ENCODE data around the gene NR1D1. TPM values are rescaled to one million over a fixed set of nuclear protein-coding genes. Genes with fewer than 3 reads are reported as not detected.

Gene NR1D1
- total RNA-seq, 1 experiment from 2014 or later, result 8.8 TPM

- no TSS peak for BruUV-seq (replicated peaks)
- TF ChIP-seq SIN3A (IDR thresholded peaks at IDR 0.05; ENCODE audit: borderline replicate concordance, insufficient read depth, low read depth, low read length), result no peak
- no peak for TF ChIP-seq POLR2AphosphoS5 (IDR thresholded peaks at IDR 0.05; ENCODE audit: low read depth, low read length)
- no peak for TF ChIP-seq CTCF (IDR thresholded peaks at IDR 0.05)
- no peak for TF ChIP-seq REST (IDR thresholded peaks at IDR 0.05; ENCODE audit: insufficient read depth in 1 of 2, low read depth in 2 of 2, low read length in 1 of 2)
- TF ChIP-seq TCF7L2 (IDR thresholded peaks at IDR 0.05; ENCODE audit: low read depth, low read length), result no peak
- Histone ChIP-seq H3K4me1 (ENCODE audit: control insufficient read depth, insufficient read depth, low read length) (peaks cover 30% of the 10 kb centered on the region), H3K36me3 (ENCODE audit: control insufficient read depth, insufficient read depth, low read length) (0 out of 2 replicates have a peak, but pooled peaks cover 2% of the 10 kb centered on the region), H3K4me3 (ENCODE audit: low read depth in 2 of 2, low read length in 2 of 2) (no peak overlapping the region), H3K27me3 (ENCODE audit: control insufficient read depth, insufficient read depth, low read length) (no peaks in the 10 kb centered on the region), H3K27ac (ENCODE audit: low read length) (no peak overlapping the region), H3K9me3 (ENCODE audit: control insufficient read depth, insufficient read depth, low read depth, low read length) (no peaks in the 10 kb centered on the region)
- DNase-seq (ENCODE audit: low read depth, low spot score) (no peak), ATAC-seq (no peak)
- CTCF ChIA-PET, result no interaction called here
- in situ Hi-C loops (cut with HindIII; ENCODE audit: low pct_unique_long_range_greater_than_20kb, low sequenced_read_pairs), result no loop called here
- intact Hi-C loops (cut with micrococcal nuclease; ENCODE audit: unreplicated experiment), result no loop called here
- POLR2A ChIA-PET, result no interaction called here
Observed at GRCh38 chr17:40094874-40095273, 5.5 kb downstream of the NR1D1 start.

- DNase-seq (ENCODE audit: low read depth, low spot score) (no peak), ATAC-seq (no peak)
- H3K27me3 ChIP-seq (ENCODE audit: control insufficient read depth, insufficient read depth, low read length), result no peaks in the 10 kb centered on the region
- TF ChIP-seq CTCF (IDR thresholded peaks at IDR 0.05) (no peak), POLR2AphosphoS5 (IDR thresholded peaks at IDR 0.05; ENCODE audit: low read depth, low read length) (no peak), REST (IDR thresholded peaks at IDR 0.05; ENCODE audit: insufficient read depth in 1 of 2, low read depth in 2 of 2, low read length in 1 of 2) (no peak), SIN3A (IDR thresholded peaks at IDR 0.05; ENCODE audit: borderline replicate concordance, insufficient read depth, low read depth, low read length) (no peak), TCF7L2 (IDR thresholded peaks at IDR 0.05; ENCODE audit: low read depth, low read length) (no peak)
- ChIA-PET POLR2A (no interaction called here), CTCF (no interaction called here)
- peaks cover 29% of the 10 kb centered on the region for H3K4me1 ChIP-seq (ENCODE audit: control insufficient read depth, insufficient read depth, low read length)
- H3K9me3 ChIP-seq (ENCODE audit: control insufficient read depth, insufficient read depth, low read depth, low read length), result no peaks in the 10 kb centered on the region
- BruUV-seq (replicated peaks), result no TSS peak
- H3K4me3 ChIP-seq (ENCODE audit: low read depth in 2 of 2, low read length in 2 of 2), result no peak overlapping the region
- H3K36me3 ChIP-seq (ENCODE audit: control insufficient read depth, insufficient read depth, low read length), result 0 out of 2 replicates have a peak, but pooled peaks cover 2% of the 10 kb centered on the region
- no peak overlapping the region for H3K27ac ChIP-seq (ENCODE audit: low read length)
- in situ Hi-C loops (cut with HindIII; ENCODE audit: low pct_unique_long_range_greater_than_20kb, low sequenced_read_pairs), result no loop called here
- intact Hi-C loops (cut with micrococcal nuclease; ENCODE audit: unreplicated experiment), result no loop called here
Observed at GRCh38 chr17:40093580-40094201, 6.7 kb downstream of the NR1D1 start.
